ENCODE data around the gene KPNA6.

The KPNA6 gene

DNA sequence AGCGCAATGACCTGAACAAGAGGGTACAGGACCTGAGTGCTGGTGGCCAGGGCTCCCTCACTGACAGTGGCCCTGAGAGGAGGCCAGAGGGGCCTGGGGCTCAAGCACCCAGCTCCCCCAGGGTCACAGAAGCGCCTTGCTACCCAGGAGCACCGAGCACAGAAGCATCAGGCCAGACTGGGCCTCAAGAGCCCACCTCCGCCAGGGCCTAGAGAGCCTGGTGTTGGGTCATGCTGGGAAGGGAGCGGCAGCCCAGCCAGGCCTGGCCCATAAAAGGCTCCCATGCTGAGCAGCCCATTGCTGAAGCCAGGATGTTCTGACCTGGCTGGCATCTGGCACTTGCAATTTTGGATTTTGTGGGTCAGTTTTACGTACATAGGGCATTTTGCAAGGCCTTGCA lies 87.1 kb downstream of the KPNA6 start:
- DNase-seq = no peak

DNA sequence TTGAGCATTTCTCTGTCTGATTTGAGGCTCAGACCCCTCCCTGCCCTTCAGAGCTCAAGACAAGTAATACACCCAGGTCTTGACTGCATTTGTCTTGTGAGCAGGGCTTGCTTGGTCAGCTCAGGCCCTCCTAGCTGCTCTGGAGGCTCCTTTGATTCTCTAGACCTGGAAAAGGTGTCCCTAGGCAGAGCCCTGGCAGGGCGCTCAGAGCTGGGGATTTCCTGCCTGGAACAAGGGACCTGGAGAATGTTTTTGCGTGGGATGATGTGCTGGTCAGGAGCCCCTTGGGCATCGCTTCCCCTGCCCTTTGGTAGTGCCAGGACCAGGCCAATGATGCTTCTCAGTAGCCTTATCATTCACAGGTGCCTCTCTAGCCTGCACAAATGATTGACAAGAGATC lies 87.7 kb downstream of the KPNA6 start:
- DNase-seq = no peak

DNA sequence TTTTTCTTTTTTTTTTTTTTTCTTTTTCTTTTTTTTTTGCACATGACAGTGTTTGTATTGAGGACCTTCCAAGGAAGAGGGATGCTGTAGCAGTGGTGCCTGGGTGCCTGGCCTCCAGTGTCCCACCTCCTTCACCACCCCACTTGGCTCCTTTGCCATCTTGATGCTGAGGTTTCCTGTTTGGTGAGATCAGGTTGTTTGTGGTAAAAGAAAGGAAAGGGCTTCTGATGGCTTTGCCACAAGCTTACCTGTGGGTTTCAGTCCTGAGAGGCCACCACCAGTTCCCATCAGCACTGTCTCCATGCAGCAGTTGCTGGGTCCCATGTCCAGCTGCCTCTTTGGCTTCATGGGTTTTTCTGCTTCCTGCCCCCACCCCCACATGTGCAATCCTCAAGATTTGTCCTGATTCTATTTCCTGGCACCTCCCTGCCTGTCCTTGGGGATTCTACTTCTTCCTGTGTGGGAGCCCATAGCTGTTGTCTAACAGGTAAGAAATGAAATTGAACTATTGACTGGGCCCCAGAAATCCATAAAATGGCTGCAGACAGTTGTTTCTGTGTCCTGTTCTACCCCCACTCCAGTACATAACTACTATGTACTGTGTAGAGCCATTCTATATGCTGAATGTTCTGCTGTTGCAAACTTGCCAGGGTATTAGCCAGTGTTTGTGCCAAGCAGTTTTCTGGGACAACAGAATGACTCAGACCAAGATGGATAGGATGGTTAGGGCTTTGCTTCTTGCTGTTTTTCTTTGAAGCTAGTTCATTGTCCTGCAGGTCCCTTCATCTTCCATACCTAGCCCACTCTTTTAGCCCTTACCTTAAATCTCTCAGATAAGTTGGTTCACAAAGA lies 88.3 kb downstream of the KPNA6 start:
- DNase-seq = no peak

DNA sequence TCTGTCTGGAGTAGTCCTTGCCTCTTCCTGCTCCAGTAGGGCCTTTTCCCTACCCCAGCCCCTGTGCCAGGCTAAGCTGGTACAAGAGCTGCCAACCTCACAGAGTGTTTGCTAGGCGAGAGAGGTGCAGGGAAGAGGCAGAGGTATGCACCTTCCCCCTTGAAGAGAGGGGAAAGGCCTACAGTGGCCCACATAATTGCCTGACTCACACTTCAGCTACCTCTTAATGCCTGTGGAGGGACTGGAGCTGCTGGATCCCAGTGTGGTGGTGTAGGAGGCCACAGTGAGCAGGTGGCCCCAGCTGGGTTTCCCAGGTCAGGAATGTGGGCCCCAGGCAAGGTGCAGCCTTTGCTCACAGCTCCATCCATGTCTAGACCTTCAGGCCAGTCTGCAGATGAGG lies 89.2 kb downstream of the KPNA6 start:
- no peak for DNase-seq

DNA sequence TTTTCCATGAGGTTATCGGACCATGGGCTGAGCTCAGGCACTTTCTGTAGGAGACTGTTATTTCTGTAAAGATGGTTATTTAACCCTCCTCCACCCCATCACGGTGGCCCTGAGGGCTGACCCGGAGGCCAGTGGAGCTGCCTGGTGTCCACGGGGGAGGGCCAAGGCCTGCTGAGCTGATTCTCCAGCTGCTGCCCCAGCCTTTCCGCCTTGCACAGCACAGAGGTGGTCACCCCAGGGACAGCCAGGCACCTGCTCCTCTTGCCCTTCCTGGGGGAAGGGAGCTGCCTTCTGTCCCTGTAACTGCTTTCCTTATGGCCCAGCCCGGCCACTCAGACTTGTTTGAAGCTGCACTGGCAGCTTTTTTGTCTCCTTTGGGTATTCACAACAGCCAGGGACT lies 90.0 kb downstream of the KPNA6 start:
- no peak for DNase-seq

DNA sequence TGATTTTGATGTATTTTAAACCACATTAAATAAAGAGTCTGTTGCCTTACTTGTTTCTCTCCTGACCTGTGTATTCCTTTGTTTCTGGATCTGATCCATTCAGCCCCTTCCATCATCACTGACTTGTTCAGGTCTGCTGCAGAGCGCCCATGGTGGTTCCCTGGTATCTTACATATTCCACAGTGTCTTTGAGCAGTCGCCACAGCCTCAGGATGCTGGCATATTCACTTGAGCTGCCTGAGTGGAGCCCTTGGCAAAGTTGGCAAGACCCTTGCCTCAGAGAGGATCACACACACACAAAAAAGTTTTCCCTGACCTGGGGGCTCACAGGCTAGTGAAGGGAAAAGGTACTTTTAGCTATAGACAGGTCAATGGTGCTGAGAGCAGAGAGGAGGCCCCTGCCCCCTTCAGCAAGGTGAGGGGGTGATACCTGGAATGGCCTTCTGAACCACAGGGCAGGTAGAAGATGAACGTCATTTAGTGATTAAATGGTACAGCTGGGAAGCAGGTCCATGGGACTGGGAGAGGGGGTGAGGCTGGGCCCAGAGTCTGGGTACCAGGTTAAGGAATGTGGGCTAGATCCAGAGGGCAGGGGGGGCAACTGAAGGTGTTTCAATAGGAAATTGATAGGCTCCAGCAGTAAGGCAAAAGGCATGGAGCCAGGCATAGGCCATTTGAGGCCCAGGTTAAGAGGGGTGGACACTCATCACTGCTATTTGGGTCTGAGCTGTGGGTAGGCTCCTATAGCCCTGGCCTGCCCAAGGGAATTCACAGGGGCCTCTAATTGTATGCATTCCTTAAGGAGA lies 90.6 kb downstream of the KPNA6 start:
- DNase-seq = no peak

DNA sequence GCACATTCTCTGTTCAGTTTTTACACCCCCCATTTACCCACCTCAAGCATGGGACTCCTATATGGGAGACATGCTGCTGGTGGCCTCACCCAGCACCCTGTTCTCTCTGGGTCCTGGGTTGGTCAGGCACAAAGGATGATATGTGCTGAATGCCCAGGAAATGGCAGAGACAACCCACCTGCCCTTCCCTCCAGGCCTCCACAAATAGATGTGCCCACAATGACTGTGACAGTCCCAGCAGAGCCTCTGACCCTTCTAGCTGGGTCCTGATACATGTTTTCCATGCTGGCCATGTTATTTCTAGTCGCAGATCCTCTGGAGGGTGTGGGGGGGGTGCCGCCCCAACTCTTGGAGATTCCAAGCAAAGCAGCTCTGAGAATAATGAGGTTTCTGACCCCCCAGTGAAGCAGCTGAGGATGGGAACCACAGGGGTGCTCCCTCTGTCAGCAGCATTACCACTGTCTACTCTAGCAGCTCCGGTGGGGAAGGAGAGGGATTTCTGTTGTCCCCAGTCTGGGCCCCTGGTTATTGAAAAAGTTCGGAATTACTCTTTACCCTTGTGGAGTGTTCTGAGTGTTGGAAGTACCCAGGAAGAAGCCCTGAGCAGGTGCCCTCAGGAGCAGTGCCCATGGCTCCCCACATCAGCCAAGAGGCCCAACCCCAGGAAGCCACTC lies 91.3 kb downstream of the KPNA6 start:
- no peak for DNase-seq

DNA sequence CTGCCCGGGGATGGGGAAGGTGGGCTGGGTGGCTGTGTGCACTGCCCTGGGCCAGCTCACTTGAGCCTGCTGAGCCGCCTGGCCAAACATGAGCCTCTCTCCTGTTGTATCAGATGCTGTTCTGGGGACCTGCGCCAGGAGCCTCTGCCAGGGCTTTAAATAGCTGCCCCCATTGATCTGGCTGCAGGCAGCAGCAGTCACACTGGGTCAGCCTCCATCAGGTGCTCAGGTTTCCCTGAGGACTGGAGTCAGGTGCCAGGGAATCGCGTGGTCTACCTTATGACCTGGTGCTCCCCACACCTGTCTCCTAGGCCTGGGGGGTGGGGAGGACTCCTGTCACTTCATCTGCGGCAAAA lies 91.8 kb downstream of the KPNA6 start:
- no peak for DNase-seq

DNA sequence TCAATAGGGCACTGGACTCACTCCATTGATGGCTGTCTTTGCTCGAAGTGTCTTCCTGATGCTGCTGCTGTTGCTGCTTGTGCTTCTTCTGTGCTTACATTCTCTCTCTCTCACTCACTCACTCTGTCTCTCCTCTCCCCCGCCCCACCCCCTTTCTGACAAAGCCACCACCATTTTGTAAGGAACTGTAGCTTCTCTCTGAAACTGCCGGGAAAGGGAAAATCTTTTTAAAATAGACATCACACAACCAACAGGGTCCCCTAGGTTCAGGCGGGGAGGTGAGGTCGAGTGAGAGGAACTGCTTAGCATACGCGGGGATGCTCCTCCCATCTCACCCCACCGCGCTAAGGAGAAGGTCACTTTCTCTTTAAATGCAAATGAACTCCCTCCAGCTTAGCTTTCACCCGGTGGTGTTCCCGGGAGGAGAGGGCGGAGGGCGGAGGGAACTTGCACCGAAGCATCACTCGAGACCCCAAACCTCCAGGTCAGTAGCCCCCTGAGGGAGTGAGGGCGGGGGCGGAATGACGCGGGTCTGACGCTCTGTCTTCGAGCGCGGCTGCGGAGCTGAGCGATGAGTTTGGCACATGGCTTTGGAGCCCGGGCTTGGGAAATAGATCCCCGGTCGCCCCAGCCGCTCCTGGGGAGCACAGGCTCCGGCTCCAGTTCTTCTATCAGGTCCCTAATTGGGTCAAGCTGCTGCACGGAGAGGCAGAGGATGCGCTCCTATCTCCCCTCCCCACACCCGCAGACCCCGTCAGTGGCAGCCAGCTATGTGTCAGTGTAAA lies 92.6 kb downstream of the KPNA6 start, which contains the start of gene CCDC28B:
Gene CCDC28B, plus strand, starts transcription at position 370 of the 785 bp plus-strand sequence. CDS start 1,341 bp downstream, outside the sequence.
- DNase-seq = peak; percentile 44 to 46

DNA sequence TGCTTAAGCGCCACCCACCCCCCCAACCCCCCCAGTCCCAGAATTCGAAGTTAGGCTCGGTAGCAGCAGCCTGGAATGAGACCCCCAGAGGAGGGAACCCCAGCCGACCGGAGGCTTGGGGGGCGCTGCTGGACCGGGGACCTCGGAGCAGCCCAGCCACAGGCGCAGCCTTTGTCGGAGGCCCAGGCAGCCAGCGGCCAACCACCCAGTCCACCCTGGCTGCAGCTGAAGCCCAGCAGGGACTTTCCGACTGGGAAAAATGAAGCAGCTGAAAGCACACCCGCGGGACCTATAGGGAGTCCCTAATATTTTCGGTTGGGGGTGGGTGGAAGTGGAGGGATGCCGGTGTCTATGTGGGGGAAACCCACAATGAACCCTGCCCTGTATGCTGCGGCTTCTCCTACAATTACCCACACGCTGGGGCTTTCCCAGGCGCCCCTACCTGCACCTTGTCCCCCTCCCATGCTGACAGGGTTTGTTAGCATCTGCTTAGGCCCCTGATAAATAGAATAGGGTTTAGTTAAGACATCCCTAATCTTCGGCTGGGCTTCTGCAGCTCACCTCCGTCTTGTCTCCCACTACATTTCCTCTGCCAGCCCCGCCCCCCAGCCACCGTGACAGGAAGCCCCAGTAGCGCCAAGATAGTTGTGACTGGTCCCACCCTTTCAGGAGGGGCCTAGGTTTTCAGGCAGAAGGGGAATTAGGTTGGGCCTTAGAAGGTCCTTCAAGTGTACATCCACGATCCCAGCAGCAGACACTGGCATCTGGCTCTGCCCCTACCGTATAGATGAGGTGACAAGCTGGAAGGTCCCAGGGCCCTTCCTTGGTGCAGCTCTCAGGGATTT lies 93.4 kb downstream of the KPNA6 start:
- peak; percentile 72 to 73 for DNase-seq

DNA sequence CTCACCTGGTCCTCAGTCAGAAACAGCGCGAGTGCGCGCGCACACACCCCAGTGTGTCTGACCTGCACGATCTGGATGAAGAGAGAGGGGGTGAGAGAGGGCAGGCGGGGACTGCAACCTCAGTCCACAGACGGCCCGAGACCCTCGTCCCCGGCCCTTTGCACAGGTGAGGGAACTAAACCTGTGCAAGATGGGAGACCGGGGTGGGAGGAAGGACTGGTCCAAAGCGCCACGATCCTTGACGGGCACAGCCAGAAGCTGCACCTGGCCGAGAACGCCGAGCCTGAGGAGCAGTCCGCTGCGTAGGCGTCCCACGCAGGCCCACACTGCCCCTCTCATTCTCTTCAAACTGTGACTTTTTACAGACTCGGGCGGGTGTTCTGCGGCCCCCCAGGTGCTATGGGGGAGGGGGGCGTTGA lies 97.1 kb downstream of the KPNA6 start:
- DNase-seq = no peak

DNA sequence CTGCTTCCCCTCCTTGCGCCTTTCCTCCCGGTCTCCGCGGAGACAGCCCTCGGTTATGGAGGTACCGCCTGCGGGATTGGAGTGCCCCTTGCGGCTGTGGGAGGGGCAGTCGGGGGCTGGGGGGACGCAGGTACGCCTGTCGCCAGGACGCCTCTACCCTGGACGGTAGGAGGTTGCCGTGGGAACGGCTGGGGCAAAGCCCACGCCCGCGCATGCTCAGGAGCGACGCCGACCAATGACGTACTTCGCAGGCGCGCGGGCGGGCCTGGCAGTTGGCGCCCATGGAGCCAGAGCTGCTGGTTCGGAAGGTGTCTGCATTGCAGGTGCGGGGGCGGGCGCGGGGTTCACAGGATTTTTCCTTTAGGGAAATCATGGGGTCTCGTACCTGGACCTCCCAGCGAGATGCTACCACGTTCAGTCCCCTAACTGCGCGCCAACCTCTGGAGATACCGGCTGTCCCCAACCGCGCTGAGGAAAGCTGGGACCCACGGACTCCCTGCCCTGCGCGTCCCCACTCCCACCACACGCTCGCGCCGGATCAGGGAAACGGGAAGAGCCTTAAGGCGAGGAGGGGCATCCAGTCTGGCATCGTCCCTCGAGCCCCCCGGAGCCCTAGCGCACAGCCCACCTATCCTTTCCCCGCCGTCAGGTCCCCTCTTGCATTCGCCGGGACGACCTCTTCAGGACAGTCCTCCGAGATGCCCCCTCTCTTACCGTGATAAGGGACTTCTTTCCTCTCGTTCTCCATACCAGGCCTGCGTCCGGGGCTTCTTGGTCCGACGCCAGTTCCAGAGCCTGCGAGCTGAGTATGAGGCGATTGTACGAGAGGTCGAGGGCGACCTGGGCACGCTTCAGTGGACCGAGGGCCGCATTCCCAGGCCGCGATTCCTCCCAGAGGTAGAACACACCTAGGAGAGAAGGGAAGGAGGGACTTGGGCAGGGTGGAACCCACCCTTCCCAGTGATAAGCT lies 97.8 kb downstream of the KPNA6 start, which contains the start of gene IQCC:
Gene IQCC, plus strand, starts transcription at position 271 of the 970 bp plus-strand sequence. Its CDS starts 11 bp downstream, at position 282.
- peak; percentile 82 to 85 for DNase-seq

DNA sequence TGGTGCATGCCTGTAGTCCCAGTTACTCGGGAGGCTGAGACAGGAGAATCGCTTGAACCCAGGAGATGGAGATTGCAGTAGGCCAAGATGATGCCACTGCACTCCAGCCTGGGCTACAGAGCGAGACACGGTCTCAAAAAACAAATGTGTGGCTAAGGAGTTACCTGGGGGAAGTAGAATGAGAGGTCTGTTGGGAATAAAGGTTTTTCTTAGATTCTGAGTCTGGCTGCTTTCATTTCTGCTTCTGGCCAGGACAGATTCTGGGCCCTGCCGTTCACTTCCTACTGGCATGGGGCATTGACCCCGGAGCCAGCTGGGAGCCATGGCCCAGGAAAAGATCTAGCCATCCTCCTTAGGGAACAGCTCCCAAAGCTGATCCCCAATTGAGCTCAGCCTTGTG lies 100.6 kb downstream of the KPNA6 start:
- DNase-seq = no peak

DNA sequence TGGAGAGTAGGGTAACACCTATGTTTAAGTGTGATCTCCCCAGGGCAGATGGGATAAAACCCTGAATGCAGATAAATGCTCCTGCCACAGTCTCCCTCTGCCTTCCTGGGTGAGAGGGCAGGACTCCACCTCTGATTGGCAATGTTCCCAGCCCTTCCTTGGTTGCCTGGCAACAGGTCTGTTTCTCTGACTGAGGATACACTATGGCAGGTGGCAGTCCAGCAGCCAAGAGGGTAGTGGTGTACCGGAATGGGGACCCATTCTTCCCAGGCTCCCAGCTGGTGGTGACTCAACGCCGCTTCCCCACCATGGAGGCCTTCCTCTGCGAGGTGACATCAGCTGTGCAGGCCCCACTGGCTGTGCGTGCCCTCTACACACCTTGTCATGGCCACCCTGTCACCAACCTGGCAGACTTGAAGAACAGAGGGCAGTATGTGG lies 101.1 kb downstream of the KPNA6 start, which contains the start of gene DCDC2B:
Gene DCDC2B, plus strand, starts transcription at position 199 of the 438 bp plus-strand sequence. Its CDS starts 5 bp downstream, at position 204.
- no peak for DNase-seq

DNA sequence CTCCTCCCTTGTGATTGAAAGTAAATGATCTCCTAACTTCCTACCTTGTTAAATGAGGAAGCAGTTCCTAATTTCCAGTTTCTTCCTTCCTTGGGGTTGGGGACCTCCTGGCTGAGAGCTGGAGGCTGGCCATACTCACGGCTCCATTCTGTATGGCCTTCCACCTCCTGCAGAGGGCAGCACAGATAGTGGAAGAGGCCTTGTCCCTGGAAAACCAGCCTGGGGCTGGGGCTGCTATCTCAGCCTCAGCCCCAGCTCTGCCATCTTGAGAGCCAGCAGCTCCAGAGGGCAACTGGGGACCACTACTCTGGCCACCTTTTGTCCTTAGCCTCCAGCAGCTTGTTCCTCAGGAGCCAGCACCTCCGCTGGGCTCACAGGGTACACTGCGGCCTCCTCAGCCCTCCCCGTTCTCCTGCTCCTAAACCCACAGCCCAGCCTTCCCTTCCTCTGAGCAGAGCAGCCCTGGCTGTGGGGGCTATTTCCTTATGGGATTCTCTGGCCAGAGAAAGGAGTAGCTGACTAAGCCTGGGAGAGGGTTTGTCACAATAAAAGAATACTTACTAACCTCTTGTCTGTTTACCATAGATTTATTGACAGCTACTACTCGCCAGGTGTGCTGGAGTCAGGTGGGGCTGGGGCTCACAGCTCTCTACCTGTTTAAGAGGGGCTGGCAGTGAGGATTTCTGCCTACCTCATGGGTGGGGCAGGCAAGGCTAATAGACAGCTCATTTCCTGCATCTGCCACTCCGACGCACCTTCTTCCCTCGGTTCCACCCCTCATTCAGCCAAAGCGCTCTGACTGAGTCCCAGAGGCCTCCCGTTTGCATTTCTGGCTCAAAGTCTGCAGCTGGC lies 108.0 kb downstream of the KPNA6 start:
- DNase-seq = peak; percentile 54

DNA sequence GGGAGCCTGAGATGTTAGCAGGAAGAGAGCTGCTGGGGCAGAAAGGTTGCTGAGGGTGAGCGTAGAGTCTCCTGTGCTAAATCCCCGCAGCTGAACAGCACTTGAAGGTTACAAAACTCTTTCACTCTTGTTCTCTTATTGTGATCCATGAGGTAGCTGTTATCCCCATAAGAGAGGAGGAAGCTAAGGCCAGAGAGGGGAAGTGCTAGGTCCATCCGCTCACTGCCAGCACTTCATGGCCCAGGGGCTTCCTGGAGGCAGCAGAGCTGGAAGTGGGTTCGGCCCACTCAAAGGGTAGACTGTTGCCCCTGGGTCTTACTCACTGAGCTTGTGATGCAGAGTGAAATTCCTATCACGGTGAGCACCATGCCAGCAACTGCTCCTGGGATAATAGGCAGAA lies 108.7 kb downstream of the KPNA6 start:
- DNase-seq = no peak

DNA sequence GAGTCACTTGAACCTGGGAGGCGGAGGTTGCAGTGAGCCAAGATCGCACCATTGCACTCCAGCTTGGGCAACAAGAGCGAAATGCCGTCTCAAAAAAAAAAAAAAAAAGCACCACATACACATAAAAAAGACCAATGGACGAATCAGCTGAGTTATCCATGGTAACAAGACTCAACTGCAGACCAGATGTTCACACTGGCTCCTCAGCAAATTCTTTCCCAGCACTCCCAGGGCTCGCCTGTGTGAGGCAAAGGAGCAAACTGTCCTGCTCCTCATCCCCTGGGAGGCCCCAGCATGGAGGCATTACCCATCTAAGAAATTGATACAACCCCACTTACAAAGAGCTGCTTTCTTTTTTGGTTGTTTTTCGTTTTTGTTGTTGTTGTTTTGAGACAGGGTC lies 111.2 kb downstream of the KPNA6 start:
- no peak for DNase-seq

DNA sequence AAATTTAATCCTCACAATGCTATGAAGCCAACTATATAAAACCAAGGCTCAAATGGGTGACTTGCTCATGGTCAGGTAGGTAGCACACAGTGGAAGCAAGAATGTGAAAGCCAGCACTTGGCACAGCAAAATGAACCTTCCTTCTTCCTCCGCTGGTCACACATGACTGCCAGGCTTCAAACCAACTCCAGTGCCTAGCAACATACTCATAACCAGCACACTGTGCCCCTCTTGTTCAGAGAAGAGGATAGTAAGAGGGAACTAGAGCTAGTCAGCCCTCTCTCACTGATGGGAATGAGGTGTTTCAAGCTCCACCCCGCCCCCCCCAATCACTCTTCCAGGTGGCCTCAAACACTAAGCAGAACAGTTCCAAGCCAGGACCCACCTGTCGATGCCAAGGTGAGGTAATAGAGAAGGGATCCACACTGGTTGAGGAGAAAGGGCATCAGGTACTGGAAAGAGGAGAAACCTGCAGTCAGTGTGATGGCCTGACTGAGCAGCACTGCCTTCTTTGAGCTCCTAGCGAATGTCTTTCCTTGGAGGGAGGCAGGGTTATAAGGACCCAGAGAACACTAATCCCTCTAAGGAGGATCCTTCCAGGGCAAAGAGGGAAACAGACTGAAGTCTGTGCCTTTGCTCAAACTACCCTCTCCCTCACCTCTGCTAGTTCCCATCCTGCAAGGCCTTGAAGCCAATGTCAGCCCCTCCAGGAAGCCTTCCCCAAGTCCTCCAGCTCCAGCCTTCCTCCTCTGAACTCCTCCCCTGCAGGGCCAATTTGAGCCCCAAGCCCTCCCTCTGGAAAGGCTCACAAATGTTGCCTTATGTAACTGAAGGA lies 113.1 kb downstream of the KPNA6 start:
- no peak for DNase-seq

Data from stimulated activated CD4-positive, alpha-beta T cell treated with anti-CD3 and anti-CD28 coated beads, Interleukin-4, amount 100 ng/mL, for 4 hours (primary cell).